Measurements from ENCODE around the gene KCNQ1. TPM values are rescaled to one million over a fixed set of nuclear protein-coding genes. Genes with fewer than 3 reads are reported as not detected.

Gene KCNQ1
- total RNA-seq, 2 experiments from 2014 or later, result 8.7 to 9.5 TPM

GRCh38 chr11:2704896-2705606 lies 260.2 kb downstream of the KCNQ1 start:
- Mint-ChIP-seq H3K9me3 (peaks cover 17% of the 10 kb centered on the region), H3K27me3 (no peaks in the 10 kb centered on the region), H3K4me3 (no peak overlapping the region), H3K27ac (no peak overlapping the region), H3K4me1 (ENCODE audit: low read depth) (peaks cover 3% of the 10 kb centered on the region), H3K36me3 (ENCODE audit: low read depth) (peaks cover 9% of the 10 kb centered on the region)
- CTCF ChIA-PET, result no interaction called here
- POLR2A ChIA-PET, result no interaction called here
- DNase-seq, result no peak
- no peak for TF ChIP-seq CTCF (IDR thresholded peaks at IDR 0.05)
- intact Hi-C loops (cut with micrococcal nuclease), result no loop called here
- no peak for ATAC-seq

GRCh38 chr11:2706321-2706720 lies 261.5 kb downstream of the KCNQ1 start:
- H3K4me1 Mint-ChIP-seq (ENCODE audit: low read depth), result no peaks in the 10 kb centered on the region
- DNase-seq (no peak), ATAC-seq (no peak)
- H3K9me3 Mint-ChIP-seq, result peaks cover 22% of the 10 kb centered on the region
- H3K36me3 Mint-ChIP-seq (ENCODE audit: low read depth), result peaks cover 12% of the 10 kb centered on the region
- H3K27me3 Mint-ChIP-seq, result no peaks in the 10 kb centered on the region
- ChIA-PET POLR2A (no interaction called here), CTCF (no interaction called here)
- intact Hi-C loops (cut with micrococcal nuclease), result no loop called here
- no peak overlapping the region for H3K4me3 Mint-ChIP-seq
- H3K27ac Mint-ChIP-seq, result no peak overlapping the region
- TF ChIP-seq CTCF (IDR thresholded peaks at IDR 0.05), result no peak

GRCh38 chr11:2707736-2708135 lies 262.9 kb downstream of the KCNQ1 start:
- H3K9me3 Mint-ChIP-seq, result peaks cover 22% of the 10 kb centered on the region
- peaks cover 12% of the 10 kb centered on the region for H3K36me3 Mint-ChIP-seq (ENCODE audit: low read depth)
- ChIA-PET POLR2A (no interaction called here), CTCF (no interaction called here)
- no peak for TF ChIP-seq CTCF (IDR thresholded peaks at IDR 0.05)
- H3K4me1 Mint-ChIP-seq (ENCODE audit: low read depth), result no peaks in the 10 kb centered on the region
- H3K4me3 Mint-ChIP-seq, result no peak overlapping the region
- H3K27ac Mint-ChIP-seq, result no peak overlapping the region
- intact Hi-C loops (cut with micrococcal nuclease), result no loop called here
- ATAC-seq, result no peak
- DNase-seq, result no peak
- H3K27me3 Mint-ChIP-seq, result no peaks in the 10 kb centered on the region

GRCh38 chr11:2708151-2708581 lies 263.4 kb downstream of the KCNQ1 start:
- no peak for DNase-seq
- ChIA-PET CTCF (no interaction called here), POLR2A (no interaction called here)
- no peak overlapping the region for H3K4me3 Mint-ChIP-seq
- no peak for ATAC-seq
- intact Hi-C loops (cut with micrococcal nuclease), result no loop called here
- no peaks in the 10 kb centered on the region for H3K27me3 Mint-ChIP-seq
- H3K9me3 Mint-ChIP-seq, result peaks cover 22% of the 10 kb centered on the region
- H3K27ac Mint-ChIP-seq, result no peak overlapping the region
- peaks cover 12% of the 10 kb centered on the region for H3K36me3 Mint-ChIP-seq (ENCODE audit: low read depth)
- no peak for TF ChIP-seq CTCF (IDR thresholded peaks at IDR 0.05)
- no peaks in the 10 kb centered on the region for H3K4me1 Mint-ChIP-seq (ENCODE audit: low read depth)

- Mint-ChIP-seq H3K4me3 (no peak overlapping the region), H3K27ac (no peak overlapping the region), H3K27me3 (no peaks in the 10 kb centered on the region), H3K36me3 (ENCODE audit: low read depth) (peaks cover 12% of the 10 kb centered on the region), H3K9me3 (peaks cover 22% of the 10 kb centered on the region), H3K4me1 (ENCODE audit: low read depth) (no peaks in the 10 kb centered on the region)
- ATAC-seq (no peak), DNase-seq (no peak)
- ChIA-PET CTCF (no interaction called here), POLR2A (no interaction called here)
- intact Hi-C loops (cut with micrococcal nuclease), result no loop called here
- TF ChIP-seq CTCF (IDR thresholded peaks at IDR 0.05), result no peak
Measured at GRCh38 chr11:2708757-2709281, 264.0 kb downstream of the KCNQ1 start.

Measured in activated CD8-positive, alpha-beta T cell treated with anti-CD3 and anti-CD28 coated beads for 36 hours (primary cell).